NCI-H1105 (cell line): ENCODE measurements around the gene PLEKHD1.
"Not testable (repeated sequence)": the region's sequence is repeated elsewhere in the genome, so short reads cannot be mapped to it uniquely, and the experiment has no call there.

Experiments
- DNase-seq: peaks from one replicate; lab custom pipeline; 2025; lab: John Stamatoyannopoulos, UW

The PLEKHD1 gene

GRCh38 chr14:69481815-69482568 is 2.5 kb upstream of the PLEKHD1 start:
- DNase-seq, result no peak

GRCh38 chr14:69483765-69484443 is 624 bp upstream of the PLEKHD1 start:
- DNase-seq, result peak; percentile 66

- DNase-seq, result no peak
Observed at GRCh38 chr14:69485315-69485660, 760 bp downstream of the PLEKHD1 start.

- no peak for DNase-seq
Observed at GRCh38 chr14:69485701-69486100, 1.2 kb downstream of the PLEKHD1 start.

GRCh38 chr14:69487226-69487625 is 2.7 kb downstream of the PLEKHD1 start:
- no peak for DNase-seq

- DNase-seq, result no peak
Observed at GRCh38 chr14:69487771-69488170, 3.2 kb downstream of the PLEKHD1 start.

- no peak for DNase-seq
Observed at GRCh38 chr14:69489495-69489894, 5.0 kb downstream of the PLEKHD1 start.

GRCh38 chr14:69490219-69490918 is 5.8 kb downstream of the PLEKHD1 start:
- DNase-seq, result no peak

GRCh38 chr14:69491193-69491592 is 6.7 kb downstream of the PLEKHD1 start:
- no peak for DNase-seq

GRCh38 chr14:69493038-69493437 is 8.5 kb downstream of the PLEKHD1 start:
- DNase-seq, result no peak

GRCh38 chr14:69493791-69494190 is 9.3 kb downstream of the PLEKHD1 start:
- no peak for DNase-seq

GRCh38 chr14:69495341-69495921 is 10.9 kb downstream of the PLEKHD1 start:
- DNase-seq, result no peak

- DNase-seq, result not testable (repeated sequence)
Observed at GRCh38 chr14:69497866-69498265, 13.3 kb downstream of the PLEKHD1 start.

- DNase-seq, result not testable (repeated sequence)
Observed at GRCh38 chr14:69498286-69498685, 13.8 kb downstream of the PLEKHD1 start.

GRCh38 chr14:69499436-69499835 is 14.9 kb downstream of the PLEKHD1 start:
- DNase-seq, result no peak

- DNase-seq, result no peak
Observed at GRCh38 chr14:69500096-69500495, 15.6 kb downstream of the PLEKHD1 start.

- DNase-seq, result peak; percentile 29
Observed at GRCh38 chr14:69500736-69501135, 16.2 kb downstream of the PLEKHD1 start.

- DNase-seq, result peak; percentile 53
Observed at GRCh38 chr14:69501423-69501838, 16.9 kb downstream of the PLEKHD1 start.

GRCh38 chr14:69504775-69505174 is 20.2 kb downstream of the PLEKHD1 start:
- no peak for DNase-seq

GRCh38 chr14:69505338-69506240 is 21.1 kb downstream of the PLEKHD1 start:
- DNase-seq, result no peak

- DNase-seq, result no peak
Observed at GRCh38 chr14:69506241-69506595, 21.7 kb downstream of the PLEKHD1 start.
